HepG2 (cell line): ENCODE data around the gene REPIN1. TPM values are rescaled to one million over a fixed set of nuclear protein-coding genes. Genes with fewer than 3 reads are reported as not detected.

Experiments
- ATAC-seq: fragments of 200-7000 bp; cut with Tn5 transposase; 3 replicates; pipeline ENCODE4 v1.9.1; 2020; ENCODE audit warnings: mild to moderate bottlenecking, moderate library complexity
- BruUV-seq: library from RNA; stranded (reverse); fragments of 400-500 nt; replicated peaks from 2 replicates; lab custom pipeline; 2021; lab: Mats Ljungman, UMichigan
- CTCF ChIA-PET: fragments of 300-600 bp; formaldehyde crosslinking; extraction: SDS; loops from one replicate; lab custom pipeline; 2021; ENCODE audit warnings: low total read pairs, inconsistent platforms, low intra/inter-chr PET ratio; lab: Yijun Ruan, JAX
- POLR2A ChIA-PET: fragments of 350-600 bp; sonication (Branson Sonifier 250); formaldehyde crosslinking; loops from one replicate; lab custom pipeline; 2020; ENCODE audit warnings: antibody characterized with exemption, inconsistent platforms; lab: Yijun Ruan, JAX
- DNase-seq: peaks from one replicate; pipeline ENCODE4 v3.0.0-alpha.2; 2015; ENCODE audit warnings: low spot score
- FAIRE-seq: peaks from 3 replicates; lab custom pipeline; 2011; peaks lifted over from hg19 to GRCh38; lab: Jason Lieb, UNC
- H2AFZ ChIP-seq: one replicate; pipeline ENCODE4 v1.6.1; 2011; ENCODE audit warnings: low read length, inconsistent platforms
- H3K27ac ChIP-seq: fragments of 300-600 bp; 3 replicates; pipeline ENCODE4 v1.8.0; 2011; ENCODE audit warnings: mixed run types, mild to moderate bottlenecking, mixed read lengths, low read length, inconsistent platforms; ENCODE audit not compliant: insufficient read depth; ENCODE audit errors: extremely low read length
- H3K27me3 ChIP-seq, 2 experiments: fragments of 200-600 bp in 1 of 2; 2 replicates in 1 of 2; 3 replicates in 1 of 2; pipeline versions ENCODE4 v1.6.0 to v1.8.0; 2011; ENCODE audit warnings: low read length in 2 of 2, mild to moderate bottlenecking in 2 of 2, moderate library complexity in 2 of 2, inconsistent platforms in 1 of 2; ENCODE audit not compliant: insufficient read depth in 2 of 2, control insufficient read depth in 1 of 2
- H3K36me3 ChIP-seq, 2 experiments: fragments of 200-600 bp in 1 of 2; replicated peaks in 1 of 2; 2 replicates in 1 of 2; 3 replicates in 1 of 2; pipeline versions ENCODE4 v1.5.1 to v1.8.0; 2011; ENCODE audit warnings: low read length in 2 of 2, inconsistent platforms in 1 of 2; ENCODE audit not compliant: insufficient read depth in 2 of 2, control insufficient read depth in 1 of 2
- H3K4me1 ChIP-seq: 2 replicates; pipeline ENCODE4 v1.5.1; 2012; ENCODE audit warnings: low read length, inconsistent platforms; ENCODE audit not compliant: insufficient read depth
- H3K4me2 ChIP-seq: 2 replicates; pipeline ENCODE4 v1.6.0; 2011; ENCODE audit warnings: low read depth, low read length, inconsistent platforms
- H3K4me3 ChIP-seq, 3 experiments: fragments of 200-600 bp in 1 of 3; sonication (generic), shearing (Covaris generic) in 1 of 3; replicated peaks in 1 of 3; 2 replicates each; pipeline ENCODE4 v1.5.1; 2011 to 2016; ENCODE audit warnings: low read length in 3 of 3, inconsistent platforms in 2 of 3, low read depth in 2 of 3, mild to moderate bottlenecking in 2 of 3, control low read depth in 1 of 3, mixed read lengths in 1 of 3; ENCODE audit not compliant: insufficient read depth in 1 of 3
- H3K79me2 ChIP-seq: one replicate; pipeline ENCODE4 v1.6.1; 2011; ENCODE audit warnings: low read length, inconsistent platforms; ENCODE audit not compliant: insufficient read depth
- H3K9ac ChIP-seq: 2 replicates; pipeline ENCODE4 v1.6.0; 2011; ENCODE audit warnings: mild to moderate bottlenecking, low read depth, low read length, inconsistent platforms; ENCODE audit not compliant: insufficient read depth
- H3K9me3 ChIP-seq: 2 replicates; pipeline ENCODE4 v1.5.1; 2012; ENCODE audit warnings: mild to moderate bottlenecking, low read length
- H4K20me1 ChIP-seq: 2 replicates; pipeline ENCODE4 v1.6.0; 2011; ENCODE audit warnings: inconsistent platforms, mild to moderate bottlenecking, low read length, moderate library complexity; ENCODE audit not compliant: insufficient read depth
- FIP1L1 ChIP-seq: fragments of 200-400 bp; formaldehyde crosslinking; IDR thresholded peaks from 2 replicates; pipeline ENCODE4 v1.6.1; 2018; ENCODE audit warnings: low read depth, mild to moderate bottlenecking, low read length, moderate library complexity, borderline replicate concordance; ENCODE audit not compliant: insufficient read depth
- FOXK2 ChIP-seq: fragments of 450-650 bp; IDR thresholded peaks from 2 replicates; pipeline ENCODE4 v1.6.1; 2016
- JUNB ChIP-seq: sonication (generic); formaldehyde crosslinking; IDR thresholded peaks from 2 replicates; pipeline ENCODE4 v1.8.0; 2022; ENCODE audit warnings: missing genetic modification reagents, mild to moderate bottlenecking, borderline replicate concordance
- MBD4 ChIP-seq: IDR thresholded peaks from 2 replicates; pipeline ENCODE4 v1.6.1; 2012; ENCODE audit warnings: low read length, inconsistent platforms, borderline replicate concordance
- MEF2D ChIP-seq: sonication (generic); formaldehyde crosslinking; IDR thresholded peaks from 2 replicates; pipeline ENCODE4 v1.5.1; 2020; ENCODE audit warnings: mild to moderate bottlenecking, missing genetic modification reagents
- NR2F1 ChIP-seq, 2 experiments: fragments of 450-650 bp in 1 of 2; formaldehyde crosslinking in 1 of 2; IDR thresholded peaks; 2 replicates each; pipeline versions ENCODE4 v1.5.0 to v1.6.1; 2016 to 2020; ENCODE audit warnings: mild to moderate bottlenecking in 1 of 2, missing compliant biosample characterization in 1 of 2, missing genetic modification reagents in 1 of 2, moderate library complexity in 1 of 2
- PAXIP1 ChIP-seq: sonication (generic); formaldehyde crosslinking; conservative IDR thresholded peaks from 2 replicates; pipeline ENCODE4 v1.4.0; 2020; ENCODE audit warnings: mild to moderate bottlenecking, missing genetic modification reagents, moderate library complexity
- RXRA ChIP-seq: sonication (generic); formaldehyde crosslinking; IDR thresholded peaks from 2 replicates; pipeline ENCODE4 v1.5.1; 2020; ENCODE audit warnings: missing genetic modification reagents
- SAP130 ChIP-seq: IDR thresholded peaks from 2 replicates; pipeline ENCODE4 v1.6.1; 2016; ENCODE audit warnings: low read depth
- ZBTB43 ChIP-seq: sonication (generic); formaldehyde crosslinking; conservative IDR thresholded peaks from 2 replicates; pipeline ENCODE4 v1.4.0; 2020; ENCODE audit warnings: missing genetic modification reagents
- ZNF552 ChIP-seq: sonication (generic); formaldehyde crosslinking; IDR thresholded peaks from 2 replicates; pipeline ENCODE4 v1.9.0; 2022; ENCODE audit warnings: missing genetic modification reagents, mild to moderate bottlenecking, borderline replicate concordance
- ZNF574 ChIP-seq: sonication (generic); formaldehyde crosslinking; IDR thresholded peaks from 2 replicates; pipeline ENCODE4 v1.4.0; 2020; ENCODE audit warnings: missing genetic modification reagents
- ZSCAN31 ChIP-seq: sonication (generic); formaldehyde crosslinking; IDR thresholded peaks from 2 replicates; pipeline ENCODE4 v1.5.0; 2020; ENCODE audit warnings: low read depth, mild to moderate bottlenecking, missing genetic modification reagents
- WGBS: methylation state at CpG from one replicate; pipeline ENCODE4 v1.1.6; 2017; ENCODE audit warnings: low lambda C conversion rate; 5-methylcytosine and 5-hydroxymethylcytosine counted together
- in situ Hi-C: cut with HindIII; loops from 2 replicates; pipeline ENCODE4 v1.10.0; 2017; ENCODE audit warnings: low pct_unique_long_range_greater_than_20kb; ENCODE audit not compliant: extremely low pct_ligation_motif_present
- intact Hi-C: fragments of 100-400 bp; cut with micrococcal nuclease; formaldehyde crosslinking; loops from one replicate; pipeline ENCODE4 v1.10.0; 2022; ENCODE audit not compliant: unreplicated experiment
- polyA plus RNA-seq, 8 experiments: library from polyadenylated mRNA; depleted of rRNA in 3 of 8; stranded (reverse) in 7 of 8; unstranded in 1 of 8; fragments of >200 nt; fragmentation: Illumina TruSeq in 4 of 8; extraction: Trizol in 4 of 8; gene quantifications; 2 replicates each; pipeline versions ENCODE4 v1.2.1 to v1.2.3, GENCODE V29; 2011 to 2016; ENCODE audit warnings: low read depth in 4 of 8, missing spikeins in 1 of 8, mixed read lengths in 1 of 8; ENCODE audit not compliant: insufficient read depth in 1 of 8
- total RNA-seq, 5 experiments: library from RNA; depleted of rRNA; stranded (reverse); fragments of >200 nt; fragmentation: Illumina TruSeq; extraction: Trizol; gene quantifications; 2 replicates each; pipeline ENCODE4 v1.2.3, GENCODE V29; 2016; ENCODE audit warnings: low read depth in 1 of 5

Gene REPIN1
- total and polyA plus RNA-seq, 2 of the 13 experiments (the other 11 are each of a cell fraction or from before 2014, with no cell fraction given), result 69.9 to 108 TPM

GRCh38 chr7:150351587-150352194 is 16.9 kb upstream of the REPIN1 start (continued):
- TF ChIP-seq ZNF574 (CRISPR knock-in tag) (no peak), ZSCAN31 (CRISPR knock-in tag) (no peak), RXRA (CRISPR knock-in tag) (no peak), JUNB (CRISPR knock-in tag) (no peak), FIP1L1 (no peak), NR2F1 (CRISPR knock-in tag; IDR thresholded peaks at IDR 0.05) (no peak)

- DNase-seq, result no peak
- FAIRE-seq, result no peak
- WGBS, result 0% methylated on average over 1 of the region's 1 CpG
- ChIA-PET POLR2A (interaction anchor here (0.7 to 5.8 kb wide), 13 partner anchors 10 to 50 kb away, joined by 3 to 58 read pairs (median 8); partner anchors contain the start of genes ACTR3C, LRRC61, RARRES2 and REPIN1), CTCF (interaction anchor here (1.6 to 4.3 kb wide), 3 partner anchors 23 to 65 kb away, joined by 3 to 45 read pairs (median 10); no protein-coding TSS in a partner anchor)
- Histone ChIP-seq H2AFZ (peak overlapping the region; percentile 66), H3K4me1 (peaks cover 59% of the 10 kb centered on the region), H3K27ac (peak overlapping the region; percentile 72), H3K36me3 (no peaks in the 10 kb centered on the region), H3K79me2 (no peaks in the 10 kb centered on the region), H3K4me3 (peak overlapping the region in 2 of 3 experiments; percentile 30 to 32; a peak in 3 of 6 replicates), H3K27me3 (no peaks in the 10 kb centered on the region), H3K4me2 (peak overlapping the region; percentile 78), H3K9ac (peak overlapping the region; percentile 50), H4K20me1 (no peaks in the 10 kb centered on the region), H3K9me3 (no peaks in the 10 kb centered on the region)
- ATAC-seq, result peak; percentile 26
- intact Hi-C loops, result loop anchor here (1.0 to 10.0 kb wide), 5 partner anchors 28 to 71 kb away; partner anchors contain the start of genes ACTR3C and LRRC61
- BruUV-seq, result no TSS peak
- in situ Hi-C loops, result no loop called here
- no peak for TF ChIP-seq FOXK2
- TF ChIP-seq MBD4, result no peak
- no peak for TF ChIP-seq ZBTB43 (CRISPR knock-in tag)
- no peak for TF ChIP-seq MEF2D (CRISPR knock-in tag)
- no peak for TF ChIP-seq PAXIP1 (CRISPR knock-in tag)
- TF ChIP-seq SAP130, result no peak
- TF ChIP-seq ZNF552 (CRISPR knock-in tag), result no peak
Observed at GRCh38 chr7:150355666-150356059, 13.0 kb upstream of the REPIN1 start.
